Measurements from ENCODE around the gene SIK3. TPM values are rescaled to one million over a fixed set of nuclear protein-coding genes. Genes with fewer than 3 reads are reported as not detected.
"Not testable (repeated sequence)": the region's sequence is repeated elsewhere in the genome, so short reads cannot be mapped to it uniquely, and the experiment has no call there.

The SIK3 gene
- total RNA-seq, 1 donor from 2014 or later, result 29.4 TPM

- H3K4me3 Mint-ChIP-seq (ENCODE audit: unreplicated experiment), result no peak overlapping the region
- H3K27me3 Mint-ChIP-seq (ENCODE audit: unreplicated experiment), result peaks cover 1% of the 10 kb centered on the region
- H3K9me3 Mint-ChIP-seq (ENCODE audit: unreplicated experiment), result no peaks in the 10 kb centered on the region
- TF ChIP-seq CTCF (IDR thresholded peaks at IDR 0.05; ENCODE audit: unreplicated experiment), result no peak
- H3K27ac Mint-ChIP-seq (ENCODE audit: unreplicated experiment), result no peak overlapping the region
- peaks cover 4% of the 10 kb centered on the region for H3K4me1 Mint-ChIP-seq (ENCODE audit: unreplicated experiment)
- no peaks in the 10 kb centered on the region for H3K36me3 Mint-ChIP-seq (ENCODE audit: low read depth, unreplicated experiment)
- no peak for DNase-seq (ENCODE audit: low spot score)
Observed at GRCh38 chr11:117117681-117118080, 19.5 kb upstream of the SIK3 start.

GRCh38 chr11:117112939-117113338, 14.7 kb upstream of the SIK3 start:
- not testable (repeated sequence) for H3K4me1 Mint-ChIP-seq (ENCODE audit: unreplicated experiment); H3K27ac Mint-ChIP-seq (ENCODE audit: unreplicated experiment); H3K27me3 Mint-ChIP-seq (ENCODE audit: unreplicated experiment); H3K9me3 Mint-ChIP-seq (ENCODE audit: unreplicated experiment); H3K4me3 Mint-ChIP-seq (ENCODE audit: unreplicated experiment); DNase-seq (ENCODE audit: low spot score); H3K36me3 Mint-ChIP-seq (ENCODE audit: low read depth, unreplicated experiment)

GRCh38 chr11:117112497-117112896, 14.3 kb upstream of the SIK3 start:
- H3K36me3 Mint-ChIP-seq (ENCODE audit: low read depth, unreplicated experiment); H3K27ac Mint-ChIP-seq (ENCODE audit: unreplicated experiment); H3K9me3 Mint-ChIP-seq (ENCODE audit: unreplicated experiment); H3K4me3 Mint-ChIP-seq (ENCODE audit: unreplicated experiment); H3K4me1 Mint-ChIP-seq (ENCODE audit: unreplicated experiment); DNase-seq (ENCODE audit: low spot score); H3K27me3 Mint-ChIP-seq (ENCODE audit: unreplicated experiment): not testable (repeated sequence)

- Mint-ChIP-seq H3K4me1 (ENCODE audit: unreplicated experiment) (peaks cover 2% of the 10 kb centered on the region), H3K4me3 (ENCODE audit: unreplicated experiment) (no peak overlapping the region), H3K36me3 (ENCODE audit: low read depth, unreplicated experiment) (no peaks in the 10 kb centered on the region), H3K27me3 (ENCODE audit: unreplicated experiment) (no peaks in the 10 kb centered on the region), H3K9me3 (ENCODE audit: unreplicated experiment) (no peaks in the 10 kb centered on the region), H3K27ac (ENCODE audit: unreplicated experiment) (no peak overlapping the region)
- no peak for TF ChIP-seq CTCF (IDR thresholded peaks at IDR 0.05; ENCODE audit: unreplicated experiment)
- DNase-seq (ENCODE audit: low spot score), result no peak
Observed at GRCh38 chr11:117110294-117110950, 12.2 kb upstream of the SIK3 start.

GRCh38 chr11:117107701-117108590, 9.7 kb upstream of the SIK3 start:
- Mint-ChIP-seq H3K27ac (ENCODE audit: unreplicated experiment) (no peak overlapping the region), H3K4me1 (ENCODE audit: unreplicated experiment) (peaks cover 2% of the 10 kb centered on the region), H3K9me3 (ENCODE audit: unreplicated experiment) (no peaks in the 10 kb centered on the region), H3K27me3 (ENCODE audit: unreplicated experiment) (no peaks in the 10 kb centered on the region), H3K4me3 (ENCODE audit: unreplicated experiment) (no peak overlapping the region), H3K36me3 (ENCODE audit: low read depth, unreplicated experiment) (no peaks in the 10 kb centered on the region)
- no peak for TF ChIP-seq CTCF (IDR thresholded peaks at IDR 0.05; ENCODE audit: unreplicated experiment)
- DNase-seq (ENCODE audit: low spot score), result no peak

- no peak for DNase-seq (ENCODE audit: low spot score)
- Mint-ChIP-seq H3K9me3 (ENCODE audit: unreplicated experiment) (no peaks in the 10 kb centered on the region), H3K27ac (ENCODE audit: unreplicated experiment) (no peak overlapping the region), H3K4me3 (ENCODE audit: unreplicated experiment) (no peak overlapping the region), H3K27me3 (ENCODE audit: unreplicated experiment) (peaks cover 3% of the 10 kb centered on the region), H3K36me3 (ENCODE audit: low read depth, unreplicated experiment) (no peaks in the 10 kb centered on the region), H3K4me1 (ENCODE audit: unreplicated experiment) (peaks cover 23% of the 10 kb centered on the region)
- TF ChIP-seq CTCF (IDR thresholded peaks at IDR 0.05; ENCODE audit: unreplicated experiment), result no peak
Observed at GRCh38 chr11:117100556-117100955, 2.3 kb upstream of the SIK3 start.
